Activated CD4-positive, alpha-beta T cell treated with anti-CD3 and anti-CD28 coated beads for 36 hours (primary cell): ENCODE results near the gene UBE4B. TPM values are rescaled to one million over a fixed set of nuclear protein-coding genes. Genes with fewer than 3 reads are reported as not detected.

ENCODE experiments used
- ATAC-seq: fragments of 200-7000 bp; cut with Tn5 transposase; one replicate; pipeline ENCODE4 v1.10.0; 2021; ENCODE audit warnings: mild to moderate bottlenecking, moderate library complexity
- CTCF ChIA-PET: fragments of 350-600 bp; sonication (Branson Sonifier 250); formaldehyde crosslinking; loops from one replicate; lab custom pipeline; 2021; ENCODE audit warnings: antibody characterized with exemption; lab: Charles Lee
- POLR2A ChIA-PET: fragments of 350-600 bp; sonication (Branson Sonifier 250); formaldehyde crosslinking; loops from one replicate; lab custom pipeline; 2021; ENCODE audit warnings: antibody characterized with exemption, inconsistent platforms; lab: Charles Lee
- DNase-seq: peaks from one replicate; pipeline ENCODE4 v3.0.0-alpha.2; 2020
- H3K27ac Mint-ChIP-seq: one replicate; pipeline ENCODE4 v1.8.0; 2021; ENCODE audit warnings: mixed read lengths
- H3K27me3 Mint-ChIP-seq: one replicate; pipeline ENCODE4 v1.8.0; 2021; ENCODE audit warnings: mixed read lengths
- H3K36me3 Mint-ChIP-seq: one replicate; pipeline ENCODE4 v1.8.0; 2021; ENCODE audit warnings: low read depth, mixed read lengths
- H3K4me1 Mint-ChIP-seq: one replicate; pipeline ENCODE4 v1.8.0; 2021; ENCODE audit warnings: mixed read lengths
- H3K4me3 Mint-ChIP-seq: one replicate; pipeline ENCODE4 v1.8.0; 2021; ENCODE audit warnings: mild to moderate bottlenecking, moderate library complexity, mixed read lengths
- H3K9me3 Mint-ChIP-seq: one replicate; pipeline ENCODE4 v1.8.0; 2021; ENCODE audit warnings: low read depth, mixed read lengths
- intact Hi-C, 2 experiments: fragments of 100-400 bp; cut with DNase I in 1 of 2; cut with micrococcal nuclease in 1 of 2; formaldehyde crosslinking; loops; one replicate each; pipeline versions ENCODE4 v1.14.2 to v1.15.1; 2022 to 2024; cut with DNase I, micrococcal nuclease
- total RNA-seq, 2 experiments: library from RNA; stranded (reverse); gene quantifications; one replicate each; pipeline ENCODE4 v1.2.3, GENCODE V29; 2021

UBE4B gene
- total RNA-seq, 2 experiments from 2014 or later, result 26.1 to 31.8 TPM

- intact Hi-C loops, result no loop called here
- no peaks in the 10 kb centered on the region for H3K9me3 Mint-ChIP-seq
- H3K4me1 Mint-ChIP-seq, result peaks cover 23% of the 10 kb centered on the region
- H3K27me3 Mint-ChIP-seq, result no peaks in the 10 kb centered on the region
- ChIA-PET POLR2A (no interaction called here), CTCF (no interaction called here)
- no peak overlapping the region for H3K4me3 Mint-ChIP-seq
- no peak for ATAC-seq
- peak overlapping the region; percentile 4 for H3K27ac Mint-ChIP-seq
- H3K36me3 Mint-ChIP-seq, result peaks cover 16% of the 10 kb centered on the region
- DNase-seq, result no peak
These were observed 10.0 kb downstream of the UBE4B start for GRCh38 chr1:10042746-10043145.

- POLR2A ChIA-PET, result no interaction called here
- Mint-ChIP-seq H3K36me3 (peaks cover 20% of the 10 kb centered on the region), H3K4me3 (no peak overlapping the region), H3K9me3 (no peaks in the 10 kb centered on the region), H3K4me1 (peaks cover 30% of the 10 kb centered on the region), H3K27ac (no peak overlapping the region), H3K27me3 (no peaks in the 10 kb centered on the region)
- DNase-seq, result no peak
- CTCF ChIA-PET, result interaction anchor here (1.1 kb wide), 1 partner anchor 12 kb away, joined by 3 read pairs; no protein-coding TSS in a partner anchor
- intact Hi-C loops, result no loop called here
- no peak for ATAC-seq
These were observed 13.0 kb downstream of the UBE4B start for GRCh38 chr1:10045480-10046355.

- ATAC-seq (no peak), DNase-seq (no peak)
- H3K36me3 Mint-ChIP-seq, result peaks cover 18% of the 10 kb centered on the region
- H3K27me3 Mint-ChIP-seq, result no peaks in the 10 kb centered on the region
- ChIA-PET CTCF (interaction anchor here (0.7 to 1.1 kb wide), 2 partner anchors 13 to 959 kb away, joined by 3 read pairs; no protein-coding TSS in a partner anchor), POLR2A (no interaction called here)
- intact Hi-C loops, result no loop called here
- H3K4me1 Mint-ChIP-seq, result peaks cover 30% of the 10 kb centered on the region
- no peak overlapping the region for H3K4me3 Mint-ChIP-seq
- H3K9me3 Mint-ChIP-seq, result no peaks in the 10 kb centered on the region
- H3K27ac Mint-ChIP-seq, result no peak overlapping the region
These were observed 13.8 kb downstream of the UBE4B start for GRCh38 chr1:10046356-10047085.

- ATAC-seq (no peak), DNase-seq (no peak)
- Mint-ChIP-seq H3K4me3 (no peak overlapping the region), H3K36me3 (peaks cover 18% of the 10 kb centered on the region), H3K27me3 (no peaks in the 10 kb centered on the region), H3K9me3 (no peaks in the 10 kb centered on the region), H3K27ac (no peak overlapping the region), H3K4me1 (peaks cover 27% of the 10 kb centered on the region)
- POLR2A ChIA-PET, result no interaction called here
- intact Hi-C loops, result no loop called here
- CTCF ChIA-PET, result interaction anchor here (0.6 kb wide), 1 partner anchor 25 kb away, joined by 4 read pairs; no protein-coding TSS in a partner anchor
These were observed 15.8 kb downstream of the UBE4B start for GRCh38 chr1:10048601-10049000.

GRCh38 chr1:10050611-10051010, 17.9 kb downstream of the UBE4B start:
- ChIA-PET CTCF (interaction anchor here (0.6 kb wide), 1 partner anchor 53 kb away, joined by 3 read pairs; no protein-coding TSS in a partner anchor), POLR2A (no interaction called here)
- Mint-ChIP-seq H3K27me3 (no peaks in the 10 kb centered on the region), H3K4me3 (no peak overlapping the region), H3K27ac (no peak overlapping the region), H3K4me1 (peaks cover 17% of the 10 kb centered on the region), H3K9me3 (no peaks in the 10 kb centered on the region), H3K36me3 (peaks cover 12% of the 10 kb centered on the region)
- DNase-seq (no peak), ATAC-seq (no peak)
- intact Hi-C loops, result no loop called here

GRCh38 chr1:10051656-10052055, 18.9 kb downstream of the UBE4B start:
- ATAC-seq (no peak), DNase-seq (no peak)
- Mint-ChIP-seq H3K4me3 (no peak overlapping the region), H3K27me3 (no peaks in the 10 kb centered on the region), H3K4me1 (peaks cover 12% of the 10 kb centered on the region), H3K36me3 (peaks cover 12% of the 10 kb centered on the region), H3K27ac (no peak overlapping the region), H3K9me3 (no peaks in the 10 kb centered on the region)
- intact Hi-C loops, result no loop called here
- ChIA-PET POLR2A (no interaction called here), CTCF (interaction anchor here (0.8 kb wide), 1 partner anchor 902 kb away, joined by 3 read pairs; no protein-coding TSS in a partner anchor)

- DNase-seq (no peak), ATAC-seq (no peak)
- intact Hi-C loops, result no loop called here
- Mint-ChIP-seq H3K4me3 (no peak overlapping the region), H3K4me1 (peaks cover 7% of the 10 kb centered on the region), H3K36me3 (peaks cover 12% of the 10 kb centered on the region), H3K27me3 (no peaks in the 10 kb centered on the region), H3K27ac (no peak overlapping the region), H3K9me3 (no peaks in the 10 kb centered on the region)
- ChIA-PET CTCF (interaction anchor here (0.8 kb wide), 1 partner anchor 902 kb away, joined by 3 read pairs; no protein-coding TSS in a partner anchor), POLR2A (no interaction called here)
These were observed 19.6 kb downstream of the UBE4B start for GRCh38 chr1:10052347-10052746.

GRCh38 chr1:10054465-10054864, 21.7 kb downstream of the UBE4B start:
- Mint-ChIP-seq H3K27ac (no peak overlapping the region), H3K36me3 (peaks cover 9% of the 10 kb centered on the region), H3K9me3 (no peaks in the 10 kb centered on the region), H3K4me1 (peaks cover 4% of the 10 kb centered on the region), H3K27me3 (no peaks in the 10 kb centered on the region), H3K4me3 (no peak overlapping the region)
- ChIA-PET POLR2A (no interaction called here), CTCF (no interaction called here)
- DNase-seq (no peak), ATAC-seq (no peak)
- intact Hi-C loops, result no loop called here

GRCh38 chr1:10056599-10056987, 23.8 kb downstream of the UBE4B start:
- no peak for DNase-seq
- no peaks in the 10 kb centered on the region for H3K9me3 Mint-ChIP-seq
- H3K4me1 Mint-ChIP-seq, result peaks cover 4% of the 10 kb centered on the region
- intact Hi-C loops, result no loop called here
- CTCF ChIA-PET, result no interaction called here
- no peak overlapping the region for H3K4me3 Mint-ChIP-seq
- POLR2A ChIA-PET, result no interaction called here
- H3K36me3 Mint-ChIP-seq, result peaks cover 5% of the 10 kb centered on the region
- H3K27ac Mint-ChIP-seq, result no peak overlapping the region
- H3K27me3 Mint-ChIP-seq, result no peaks in the 10 kb centered on the region
- no peak for ATAC-seq

GRCh38 chr1:10057343-10057742, 24.6 kb downstream of the UBE4B start:
- peaks cover 4% of the 10 kb centered on the region for H3K4me1 Mint-ChIP-seq
- ATAC-seq (no peak), DNase-seq (no peak)
- CTCF ChIA-PET, result interaction anchor here (0.6 kb wide), 2 partner anchors 164 to 181 kb away, joined by 3 read pairs; no protein-coding TSS in a partner anchor
- H3K9me3 Mint-ChIP-seq, result no peaks in the 10 kb centered on the region
- no peaks in the 10 kb centered on the region for H3K27me3 Mint-ChIP-seq
- H3K4me3 Mint-ChIP-seq, result no peak overlapping the region
- POLR2A ChIA-PET, result no interaction called here
- peaks cover 2% of the 10 kb centered on the region for H3K36me3 Mint-ChIP-seq
- no peak overlapping the region for H3K27ac Mint-ChIP-seq
- intact Hi-C loops, result no loop called here

- CTCF ChIA-PET, result interaction anchor here (0.6 kb wide), 2 partner anchors 165 to 181 kb away, joined by 3 read pairs; no protein-coding TSS in a partner anchor
- POLR2A ChIA-PET, result no interaction called here
These were observed 25.0 kb downstream of the UBE4B start for GRCh38 chr1:10057796-10058195.

More at GRCh38 chr1:10057796-10058195, 25.0 kb downstream of the UBE4B start:
- H3K4me1 Mint-ChIP-seq, result peaks cover 4% of the 10 kb centered on the region
- no peaks in the 10 kb centered on the region for H3K9me3 Mint-ChIP-seq
- H3K36me3 Mint-ChIP-seq, result peaks cover 2% of the 10 kb centered on the region
- DNase-seq (no peak), ATAC-seq (no peak)
- H3K27me3 Mint-ChIP-seq, result no peaks in the 10 kb centered on the region
- no peak overlapping the region for H3K27ac Mint-ChIP-seq
- intact Hi-C loops, result no loop called here
- H3K4me3 Mint-ChIP-seq, result no peak overlapping the region
